ENCODE results near the gene ZIC3.

ZIC3 gene

DNA sequence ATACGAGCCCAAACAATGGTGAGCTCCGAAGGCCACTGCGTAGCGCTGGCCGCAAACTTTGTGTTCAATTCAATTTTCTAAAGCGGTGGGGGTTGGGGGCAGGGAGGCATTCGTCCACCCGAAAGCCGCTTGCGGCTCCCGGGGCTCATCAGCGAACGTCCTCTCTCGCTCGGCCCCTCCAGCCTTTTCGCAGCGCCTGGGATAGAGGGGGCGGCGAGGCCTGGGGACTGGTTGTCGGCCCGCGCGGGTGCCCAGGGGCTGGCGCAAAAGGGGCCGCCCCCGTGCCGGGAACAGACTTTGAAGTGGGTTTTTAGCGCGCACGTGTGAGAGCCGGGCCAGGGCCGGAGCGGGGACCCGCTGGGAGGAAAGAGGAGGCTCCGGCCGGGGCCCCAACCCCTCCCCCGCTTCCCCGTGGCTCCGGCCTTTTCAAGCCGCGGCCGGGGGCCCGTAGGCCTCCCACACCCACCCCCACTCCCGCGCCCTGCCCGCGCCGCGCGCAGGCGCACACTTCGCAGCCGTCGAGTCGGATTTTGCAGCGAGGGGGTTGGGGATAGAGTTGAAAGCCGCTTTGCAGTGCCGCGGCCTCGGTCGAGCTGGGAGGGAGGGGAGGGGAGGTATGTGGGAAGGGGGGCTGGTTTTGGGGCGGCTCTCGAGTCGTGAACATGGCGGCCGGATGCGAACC is 8.3 kb downstream of the ZIC3 start:
- DNase-seq (ENCODE audit: low read depth): no peak

GRCh38 chrX:137574784-137575293 is 8.9 kb downstream of the ZIC3 start:
- DNase-seq (ENCODE audit: low read depth): no peak

DNA sequence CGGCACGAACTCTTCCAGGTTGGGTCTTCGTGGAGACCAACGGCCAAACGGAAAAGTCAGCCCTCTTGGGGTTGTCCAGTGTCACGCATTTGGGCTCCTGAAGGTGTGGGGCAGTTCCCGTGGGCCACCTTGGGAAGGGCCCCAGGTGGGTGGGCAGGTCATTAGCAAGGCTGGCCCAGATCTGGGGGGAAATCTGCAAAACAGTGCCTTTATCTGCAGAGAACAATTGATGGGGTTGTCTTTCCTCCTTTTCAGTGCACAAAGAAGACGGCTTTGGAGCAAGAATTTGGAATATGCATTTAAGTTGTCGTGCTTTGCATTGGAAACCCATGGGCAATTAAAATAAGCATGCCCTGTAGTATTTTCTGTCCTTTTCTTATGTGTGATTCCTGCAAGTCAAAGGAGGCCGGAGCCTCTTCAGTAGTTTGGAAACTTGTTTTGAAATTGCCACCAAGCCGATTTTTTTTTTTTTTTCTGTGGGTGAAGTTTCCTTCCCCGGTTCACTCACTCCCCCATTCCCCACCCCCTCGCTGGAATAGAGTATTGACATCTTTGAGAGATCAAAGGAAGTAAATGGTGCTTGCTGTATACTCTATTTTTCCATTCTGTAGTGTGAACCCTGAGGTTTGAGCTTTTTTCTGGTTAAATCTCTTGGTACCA is 9.8 kb downstream of the ZIC3 start:
- no peak for DNase-seq (ENCODE audit: low read depth)

- DNase-seq (ENCODE audit: low read depth): no peak
These were observed 21.2 kb downstream of the ZIC3 start for GRCh38 chrX:137587151-137587550.

- no peak for DNase-seq (ENCODE audit: low read depth)
These were observed 34.8 kb downstream of the ZIC3 start for GRCh38 chrX:137600769-137601168.
